Activated CD4-positive, alpha-beta T cell treated with anti-CD3 and anti-CD28 coated beads for 48 hours (primary cell): Measurements from ENCODE around the gene PABPN1L.

Source experiments
- DNase-seq: peaks from one replicate; pipeline ENCODE4 v3.0.0-alpha.2; 2020

The PABPN1L gene

GRCh38 chr16:88867581-88868246 is 1.3 kb upstream of the PABPN1L start:
- no peak for DNase-seq

GRCh38 chr16:88865742-88866141 is 718 bp downstream of the PABPN1L start:
- DNase-seq = no peak

- DNase-seq = no peak
Observed at GRCh38 chr16:88865310-88865709, 1.1 kb downstream of the PABPN1L start.

GRCh38 chr16:88864521-88864920 is 1.9 kb downstream of the PABPN1L start:
- no peak for DNase-seq

DNA sequence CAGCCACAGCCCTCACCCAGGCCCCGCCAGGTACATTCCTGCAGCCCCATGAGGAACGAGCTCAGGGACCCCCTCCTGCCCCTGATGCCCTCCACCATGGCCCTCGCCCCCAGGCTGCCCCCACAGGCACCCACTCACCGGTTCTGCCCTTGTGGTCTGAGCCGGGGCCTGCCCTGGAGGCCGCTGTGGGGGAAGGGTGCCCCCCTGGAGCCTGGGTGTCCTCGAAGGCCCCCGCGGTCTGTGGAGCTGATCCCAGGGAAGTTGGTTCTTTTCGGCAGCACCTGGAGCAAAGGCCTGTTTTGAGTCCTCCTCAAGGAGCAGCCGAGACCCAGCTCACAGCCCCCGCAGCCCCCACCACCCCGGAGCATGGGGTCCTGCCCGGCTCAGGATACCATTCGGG is 2.4 kb downstream of the PABPN1L start:
- DNase-seq = no peak

GRCh38 chr16:88863426-88863825 is 3.0 kb downstream of the PABPN1L start:
- DNase-seq = no peak

- DNase-seq = no peak
Observed at GRCh38 chr16:88862968-88863367, 3.5 kb downstream of the PABPN1L start.

DNA sequence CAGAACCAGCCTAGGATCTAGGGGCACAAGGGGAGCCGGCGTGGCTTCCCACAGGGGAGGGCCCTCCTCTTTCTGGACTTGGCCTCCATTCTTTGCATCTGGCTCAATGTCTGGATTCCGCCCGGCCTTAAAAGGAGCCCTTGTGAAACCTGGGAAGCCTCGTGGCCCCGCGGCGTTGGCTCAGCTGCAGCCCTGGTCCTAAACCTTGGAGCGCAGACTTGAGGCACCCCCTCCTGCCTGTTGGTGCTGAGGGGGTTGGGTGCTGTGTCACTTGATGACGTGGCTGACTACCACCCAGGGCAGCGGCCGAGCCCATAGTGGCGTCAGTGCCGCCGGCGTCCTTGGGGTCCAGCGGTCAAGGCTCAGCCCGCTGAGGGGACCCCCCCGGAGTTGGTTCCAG is 5.1 kb downstream of the PABPN1L start:
- DNase-seq = no peak

GRCh38 chr16:88859381-88860091 is 6.9 kb downstream of the PABPN1L start:
- no peak for DNase-seq

DNA sequence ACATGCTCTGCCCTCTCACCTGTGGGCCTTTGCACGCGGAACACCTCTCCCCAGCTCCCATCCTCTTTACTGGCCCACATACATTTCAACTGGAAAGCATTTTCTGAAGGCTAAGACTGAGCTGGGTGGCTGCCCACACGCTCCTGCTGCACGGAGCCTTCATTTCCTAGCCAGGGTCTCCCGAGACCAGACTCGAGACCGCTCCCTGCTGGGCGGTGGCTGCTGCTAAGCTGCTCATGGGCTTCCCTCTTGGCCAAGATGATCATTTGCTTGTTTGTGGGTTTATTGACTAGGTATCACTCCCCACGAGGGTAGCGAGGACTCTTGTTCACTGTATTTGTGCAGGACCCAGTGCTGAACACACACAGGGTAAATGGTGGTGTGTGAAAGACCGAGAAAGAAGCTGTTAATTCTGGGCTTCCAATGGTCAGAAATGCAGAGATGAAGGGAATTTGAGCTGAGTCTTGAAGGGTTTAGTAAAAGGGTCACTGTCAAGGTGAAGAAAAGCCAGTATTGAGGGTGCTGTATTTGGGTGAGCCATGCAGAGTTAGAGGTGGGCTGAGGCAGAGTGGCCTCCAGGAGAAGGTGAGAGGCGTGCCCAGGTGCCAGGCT is 8.6 kb downstream of the PABPN1L start:
- peak; percentile 84 for DNase-seq

GRCh38 chr16:88856828-88857727 is 9.4 kb downstream of the PABPN1L start, which contains the start of the genes GALNS and TRAPPC2L:
TSS of gene GALNS (minus strand) at chr16:88856947. CDS start at chr16:88856877, 70 bp downstream.
TSS of gene TRAPPC2L (plus strand) at chr16:88857127. CDS start at chr16:88857151, 24 bp downstream.
- peak; percentile 100 for DNase-seq

GRCh38 chr16:88856122-88856827 is 10.2 kb downstream of the PABPN1L start:
- DNase-seq = no peak

DNA sequence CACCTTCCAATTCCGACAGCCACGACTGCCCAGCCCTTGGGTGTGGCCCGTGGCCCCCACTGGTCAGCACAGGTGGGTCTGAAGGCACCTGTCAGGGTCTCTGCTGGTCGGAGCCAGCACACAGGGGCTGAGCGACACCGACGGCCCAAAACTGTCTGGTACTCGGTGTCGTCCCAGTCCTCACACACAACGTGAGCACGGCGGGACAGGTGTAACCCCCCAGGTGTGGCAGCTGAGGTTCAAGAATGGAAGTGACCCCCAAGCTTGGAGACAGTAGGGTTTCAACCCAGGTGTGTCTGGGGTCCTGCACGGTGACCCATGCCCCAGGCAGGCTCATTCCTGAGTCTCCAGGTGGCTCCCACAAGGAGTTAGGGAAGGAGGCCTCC is 10.7 kb downstream of the PABPN1L start:
- DNase-seq = no peak

GRCh38 chr16:88855176-88855575 is 11.3 kb downstream of the PABPN1L start:
- no peak for DNase-seq

- no peak for DNase-seq
Observed at GRCh38 chr16:88854306-88855111, 12.0 kb downstream of the PABPN1L start.

DNA sequence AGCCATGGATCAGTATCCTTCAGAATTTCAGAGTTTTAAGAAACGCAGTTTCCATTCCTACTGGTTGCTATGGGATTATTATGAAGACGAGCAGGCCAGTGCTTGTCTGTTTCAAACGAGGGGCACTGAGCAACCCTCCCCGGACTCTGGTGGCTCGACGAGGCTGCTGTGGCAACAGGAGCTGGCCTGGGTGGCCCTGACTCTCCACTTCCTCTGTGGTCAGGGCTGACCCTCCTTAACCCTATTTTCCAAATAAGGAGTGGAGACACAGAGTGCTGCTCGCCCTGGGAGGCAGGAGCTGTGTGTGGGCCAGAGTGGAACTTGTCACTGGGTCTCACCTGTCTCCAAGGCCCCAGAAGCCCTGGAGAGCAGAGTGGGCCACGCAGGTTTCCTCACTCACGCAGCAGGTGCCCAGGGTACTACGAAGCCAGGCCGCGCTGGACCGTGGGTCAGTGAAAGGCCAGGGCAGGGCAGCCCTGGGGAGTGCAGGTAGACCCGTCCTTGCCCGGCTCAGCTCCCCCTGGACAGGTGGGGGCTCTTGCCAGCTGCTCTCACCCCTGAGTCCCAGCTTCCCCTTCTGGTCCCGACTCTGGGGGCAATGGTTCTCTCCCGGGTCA is 13.0 kb downstream of the PABPN1L start:
- no peak for DNase-seq

GRCh38 chr16:88851616-88852015 is 14.8 kb downstream of the PABPN1L start:
- DNase-seq = no peak

- DNase-seq = no peak
Observed at GRCh38 chr16:88850531-88851199, 15.8 kb downstream of the PABPN1L start.

DNA sequence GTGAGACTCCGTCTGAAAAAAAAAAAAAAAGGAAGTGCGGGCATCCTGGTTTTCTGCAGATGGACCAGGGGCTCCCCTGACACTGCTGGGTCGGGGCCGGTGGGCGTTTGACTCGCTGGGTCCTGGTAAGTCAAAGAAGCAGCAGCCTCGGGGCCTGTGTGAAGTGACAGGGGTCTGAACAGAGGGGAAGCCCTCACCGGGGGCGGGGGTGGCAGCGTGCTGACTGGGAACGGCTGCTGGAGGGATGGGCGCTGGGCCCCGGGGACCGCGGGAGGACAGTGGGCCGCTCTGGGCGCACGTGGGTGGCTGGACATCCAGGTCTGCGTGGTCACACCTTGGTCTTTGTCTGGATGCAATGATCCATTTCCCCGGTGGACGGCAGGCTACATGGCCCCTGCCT is 17.9 kb downstream of the PABPN1L start:
- DNase-seq = no peak

- no peak for DNase-seq
Observed at GRCh38 chr16:88847654-88848053, 18.8 kb downstream of the PABPN1L start.
